ENCODE data around the gene TRAF7.

Gene TRAF7

DNA sequence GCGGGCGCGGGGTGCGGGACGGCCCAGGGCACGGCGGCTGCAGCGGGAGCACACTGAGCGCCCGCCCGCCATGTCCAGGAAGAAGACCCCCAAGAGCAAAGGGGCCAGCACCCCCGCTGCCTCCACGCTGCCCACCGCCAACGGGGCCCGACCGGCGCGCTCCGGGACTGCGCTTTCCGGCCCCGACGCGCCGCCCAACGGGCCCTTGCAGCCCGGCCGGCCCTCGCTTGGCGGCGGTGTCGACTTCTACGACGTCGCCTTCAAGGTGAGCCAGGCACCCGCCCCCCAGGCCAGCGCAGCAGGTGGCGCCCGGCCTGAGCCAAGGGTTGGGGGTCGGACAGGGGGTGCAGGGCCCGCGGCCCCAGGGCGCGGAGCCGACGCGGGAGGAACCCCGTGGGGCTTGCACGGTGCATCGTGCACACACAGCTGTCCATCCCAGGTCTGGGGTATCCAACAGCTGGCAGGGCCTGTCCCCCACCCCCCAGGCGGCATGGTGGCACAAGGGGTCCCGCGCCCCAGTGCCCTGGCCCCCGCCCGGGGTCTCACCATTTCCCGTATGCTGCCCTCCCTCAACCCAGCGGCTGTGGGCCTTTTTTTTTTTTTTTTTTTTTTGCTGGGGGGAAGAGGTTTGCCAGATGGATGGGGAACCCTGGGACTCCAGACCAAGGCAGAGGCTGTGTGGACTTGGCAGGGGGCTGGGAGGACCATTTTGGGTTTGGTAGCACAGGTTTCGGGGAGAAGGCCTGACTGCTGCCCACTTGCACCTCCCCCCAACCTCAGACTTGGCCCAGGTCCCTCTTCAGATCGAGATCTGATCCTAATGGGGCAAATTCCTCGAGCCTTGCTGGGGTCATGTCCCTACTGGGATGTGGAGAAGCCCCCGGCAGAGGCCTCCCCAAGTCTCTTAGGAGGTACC, 6.6 kb upstream of the TRAF7 start:
- peak; percentile 44 for DNase-seq

DNA sequence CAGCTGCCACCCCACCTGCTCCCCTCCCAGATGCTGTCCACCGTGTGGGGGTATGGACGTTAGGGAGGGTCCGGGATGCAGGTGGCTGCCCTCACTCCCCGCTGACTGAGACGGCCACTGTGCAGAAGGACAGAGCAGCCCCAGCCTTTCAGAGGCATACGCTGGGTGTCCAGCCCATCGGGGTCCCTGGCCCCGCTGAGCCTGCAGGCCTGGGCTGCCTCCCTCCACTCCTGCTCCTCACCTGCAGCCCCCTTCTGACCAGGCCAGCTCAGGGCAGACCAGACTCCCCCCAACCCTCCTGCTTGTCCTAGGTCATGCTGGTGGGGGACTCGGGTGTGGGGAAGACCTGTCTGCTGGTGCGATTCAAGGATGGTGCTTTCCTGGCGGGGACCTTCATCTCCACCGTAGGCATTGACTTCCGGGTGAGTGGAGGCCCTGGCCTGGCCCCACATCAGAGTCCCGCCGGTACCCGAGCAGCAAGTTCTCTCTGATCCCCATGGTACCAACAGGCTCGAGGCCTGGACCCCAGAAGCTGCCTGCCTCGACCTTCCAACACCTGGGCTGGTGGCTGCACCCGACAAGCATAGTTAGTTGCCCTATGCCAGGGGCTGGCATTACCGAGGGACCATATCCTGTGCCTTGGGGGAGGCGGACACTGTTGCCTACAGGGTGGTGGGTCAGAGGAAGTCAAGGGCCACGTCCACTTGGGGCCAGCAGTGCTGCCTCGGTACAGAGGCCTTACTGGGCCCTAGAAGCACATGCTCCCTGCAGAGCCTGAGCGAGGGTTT, 5.8 kb upstream of the TRAF7 start:
- DNase-seq = peak; percentile 25

DNA sequence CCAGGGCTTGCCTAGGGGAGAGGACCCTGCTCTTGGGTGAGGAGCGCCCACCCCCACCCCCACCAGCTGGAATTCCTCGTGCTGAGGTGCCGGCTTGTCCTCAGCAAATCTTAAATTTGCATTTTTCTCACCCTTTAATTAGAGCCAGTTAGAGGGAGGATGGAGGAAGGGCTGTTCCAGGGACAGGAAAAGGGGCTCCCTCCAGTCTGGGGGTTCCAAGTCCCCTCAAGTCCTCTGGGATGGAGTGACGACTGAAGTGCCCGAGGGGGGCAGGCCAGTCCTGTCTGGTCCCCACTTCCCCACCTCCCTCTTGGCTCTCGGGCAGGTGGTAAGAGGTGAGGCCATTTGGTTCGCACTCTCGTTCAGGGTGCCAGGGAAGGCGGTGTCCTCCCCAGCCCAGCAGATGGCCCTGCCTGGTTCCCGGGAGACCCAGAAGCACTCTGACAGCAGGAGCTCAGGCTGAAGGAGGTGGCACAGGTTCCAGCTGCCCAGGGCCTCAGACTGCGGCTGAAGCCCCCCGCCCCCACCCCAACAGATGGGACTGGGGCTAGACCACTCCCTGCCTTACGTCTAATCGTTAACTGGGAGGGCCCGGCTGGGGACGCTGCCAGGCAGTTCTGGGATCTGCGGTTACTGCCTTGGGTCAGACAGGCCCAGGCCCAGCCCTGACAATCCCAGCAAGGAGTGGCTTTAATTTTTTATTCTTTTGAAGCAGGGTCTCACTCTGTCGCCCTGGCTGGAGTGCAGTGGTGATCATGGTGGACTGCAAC, 5.0 kb upstream of the TRAF7 start:
- peak; percentile 79 for DNase-seq

DNA sequence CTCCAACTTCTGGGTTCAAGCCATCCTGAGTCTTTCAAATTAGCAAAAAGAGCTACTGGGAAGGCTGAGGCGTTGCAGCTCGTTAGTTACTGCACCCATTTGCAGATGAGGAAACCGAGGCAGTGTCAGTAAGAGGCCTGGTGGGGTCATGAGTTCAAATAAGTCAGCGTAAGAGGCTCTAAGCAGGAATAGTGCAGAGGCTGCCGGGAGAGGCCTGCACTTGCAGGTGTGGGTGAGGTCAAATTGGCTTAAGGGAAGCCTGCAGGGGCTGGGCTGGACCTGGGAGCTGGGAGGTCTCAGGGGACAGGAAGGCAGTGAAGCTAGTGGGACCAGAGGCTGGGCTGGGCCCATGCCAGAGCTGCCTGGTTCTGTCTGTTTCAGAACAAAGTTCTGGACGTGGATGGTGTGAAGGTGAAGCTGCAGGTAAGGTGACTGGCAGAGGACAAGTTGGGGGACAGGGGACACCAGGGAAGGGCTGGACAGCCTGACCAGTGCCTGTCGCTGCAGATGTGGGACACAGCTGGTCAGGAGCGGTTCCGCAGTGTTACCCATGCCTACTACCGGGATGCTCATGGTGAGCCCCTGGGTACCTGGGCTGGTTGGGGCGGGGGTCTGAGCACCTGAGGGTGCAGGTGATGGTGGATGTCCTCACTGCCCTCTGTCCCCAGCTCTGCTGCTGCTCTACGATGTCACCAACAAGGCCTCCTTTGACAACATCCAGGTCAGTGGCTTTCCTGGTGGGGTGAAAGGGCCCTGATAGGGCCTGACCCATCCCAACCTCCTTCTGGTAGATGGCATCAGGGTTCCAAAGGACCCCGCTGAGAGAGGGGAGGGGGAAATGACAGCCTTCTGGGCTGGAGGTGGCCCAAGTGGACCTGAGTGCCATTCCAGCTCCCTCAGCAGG, 4.1 kb upstream of the TRAF7 start:
- DNase-seq = no peak

DNA sequence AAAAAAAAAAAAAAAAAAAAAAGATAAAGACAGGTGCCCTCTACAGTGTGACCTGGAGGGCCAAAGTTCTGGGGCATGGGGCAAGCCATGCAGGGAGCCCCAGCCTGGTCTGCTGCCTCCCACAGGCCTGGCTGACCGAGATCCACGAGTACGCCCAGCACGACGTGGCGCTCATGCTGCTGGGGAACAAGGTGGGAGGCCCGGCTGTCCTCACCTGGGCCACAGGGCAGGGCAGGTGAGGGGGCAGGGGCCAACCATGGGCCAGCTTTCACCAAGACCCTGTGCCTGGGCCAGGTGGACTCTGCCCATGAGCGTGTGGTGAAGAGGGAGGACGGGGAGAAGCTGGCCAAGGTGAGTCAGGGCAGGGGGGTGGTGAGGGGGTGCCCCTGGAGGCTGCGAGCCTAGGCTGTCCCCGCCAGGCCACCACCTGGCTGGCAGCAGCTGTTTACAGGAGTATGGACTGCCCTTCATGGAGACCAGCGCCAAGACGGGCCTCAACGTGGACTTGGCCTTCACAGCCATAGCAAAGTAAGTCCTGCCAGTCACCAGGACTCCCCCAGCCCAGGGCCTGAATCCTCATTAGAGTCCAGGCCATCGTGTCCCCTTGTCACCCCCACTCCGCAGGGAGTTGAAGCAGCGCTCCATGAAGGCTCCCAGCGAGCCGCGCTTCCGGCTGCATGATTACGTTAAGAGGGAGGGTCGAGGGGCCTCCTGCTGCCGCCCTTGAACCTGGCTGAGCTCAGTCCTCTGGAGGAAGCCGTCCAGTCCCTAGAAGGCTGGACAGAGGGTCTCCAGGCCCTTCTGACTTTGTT, 2.7 kb upstream of the TRAF7 start:
- DNase-seq = no peak

DNA sequence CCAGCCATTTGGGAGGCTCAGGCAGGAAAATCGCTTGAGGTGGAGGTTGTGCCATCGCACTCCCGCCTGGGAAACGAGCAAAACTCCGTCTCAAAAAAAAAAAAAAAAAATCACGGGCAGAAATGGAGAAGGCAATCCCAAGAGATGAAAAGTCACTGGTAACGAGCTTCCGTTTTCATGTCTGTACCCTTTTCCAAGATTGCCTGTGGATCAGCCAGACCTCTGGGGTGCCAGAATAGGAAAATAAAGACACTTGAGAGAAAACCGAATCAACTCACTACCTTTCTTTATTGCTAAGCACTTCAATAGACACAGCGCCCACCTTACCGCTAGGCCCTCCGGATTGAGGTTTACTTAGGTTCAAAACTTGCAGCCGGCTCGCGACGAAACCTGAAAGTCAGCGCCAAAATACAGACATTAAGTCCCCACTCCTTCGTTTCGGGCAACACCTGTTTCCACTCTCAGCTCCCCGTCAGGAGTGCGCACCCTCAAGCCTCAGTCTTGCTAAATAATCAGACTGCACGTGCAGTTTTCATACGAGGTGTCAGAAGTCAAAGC, 970 bp upstream of the TRAF7 start:
- DNase-seq = no peak

DNA sequence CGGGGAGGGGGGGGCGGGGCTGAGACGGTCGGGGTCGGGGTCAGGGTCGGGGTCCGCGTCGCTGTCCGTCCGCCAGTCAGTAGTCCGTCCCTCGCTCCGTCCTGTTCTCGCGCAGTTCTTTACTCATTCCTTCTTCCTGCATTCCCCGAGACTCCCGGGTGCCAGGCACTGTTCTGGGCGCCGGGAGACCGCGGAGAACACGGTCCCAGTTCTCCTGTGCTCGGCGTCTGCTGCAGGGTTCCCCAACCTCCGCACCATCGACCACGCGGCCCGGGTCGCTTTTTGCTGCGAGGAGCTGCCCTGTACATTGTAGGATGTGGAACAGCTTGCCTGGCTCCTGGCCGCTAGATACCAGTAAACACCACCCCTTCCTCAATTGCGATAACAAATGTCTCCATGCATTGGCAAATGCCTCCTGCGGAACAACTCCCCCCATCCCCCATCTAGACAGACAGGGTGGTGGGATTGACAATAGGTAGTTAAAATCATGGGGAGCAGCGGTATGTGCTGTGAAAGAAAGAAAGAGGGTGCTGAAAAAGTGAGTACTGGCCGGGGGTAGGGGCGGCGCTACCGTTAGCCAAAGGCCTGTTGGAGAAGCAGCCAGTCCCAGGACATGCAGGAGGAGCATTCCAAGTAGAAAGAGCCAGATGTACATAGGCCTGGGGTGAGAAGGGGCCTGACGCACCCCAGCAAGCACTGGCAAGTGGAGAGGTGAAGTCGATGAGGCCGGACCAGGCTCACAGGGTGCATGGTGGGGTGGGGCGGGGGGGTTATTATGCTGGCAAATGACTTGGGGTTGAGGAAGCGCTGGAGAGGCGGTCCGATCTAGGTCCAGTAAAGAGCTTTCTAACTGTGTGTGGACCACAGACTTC, 631 bp downstream of the TRAF7 start:
- DNase-seq = peak; percentile 53

DNA sequence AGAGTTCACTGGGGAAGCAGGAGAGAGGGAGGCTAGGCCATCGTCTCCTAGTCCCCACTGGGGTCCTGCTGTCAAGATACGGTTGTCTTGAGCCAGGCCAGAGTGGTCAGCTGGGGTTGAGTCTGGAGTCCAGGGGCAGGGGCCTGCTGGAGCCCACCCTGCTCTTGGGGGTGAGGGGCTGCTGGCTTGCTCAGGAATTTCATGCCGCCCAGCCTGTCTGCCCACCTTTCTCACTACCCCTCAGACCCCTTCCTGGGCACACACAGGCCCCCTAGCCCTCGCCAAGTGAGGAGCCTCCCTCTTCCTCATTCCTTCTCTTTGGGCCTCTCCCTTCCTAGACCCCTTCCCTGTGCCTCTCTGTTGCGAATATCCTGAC, 1.3 kb downstream of the TRAF7 start:
- no peak for DNase-seq

DNA sequence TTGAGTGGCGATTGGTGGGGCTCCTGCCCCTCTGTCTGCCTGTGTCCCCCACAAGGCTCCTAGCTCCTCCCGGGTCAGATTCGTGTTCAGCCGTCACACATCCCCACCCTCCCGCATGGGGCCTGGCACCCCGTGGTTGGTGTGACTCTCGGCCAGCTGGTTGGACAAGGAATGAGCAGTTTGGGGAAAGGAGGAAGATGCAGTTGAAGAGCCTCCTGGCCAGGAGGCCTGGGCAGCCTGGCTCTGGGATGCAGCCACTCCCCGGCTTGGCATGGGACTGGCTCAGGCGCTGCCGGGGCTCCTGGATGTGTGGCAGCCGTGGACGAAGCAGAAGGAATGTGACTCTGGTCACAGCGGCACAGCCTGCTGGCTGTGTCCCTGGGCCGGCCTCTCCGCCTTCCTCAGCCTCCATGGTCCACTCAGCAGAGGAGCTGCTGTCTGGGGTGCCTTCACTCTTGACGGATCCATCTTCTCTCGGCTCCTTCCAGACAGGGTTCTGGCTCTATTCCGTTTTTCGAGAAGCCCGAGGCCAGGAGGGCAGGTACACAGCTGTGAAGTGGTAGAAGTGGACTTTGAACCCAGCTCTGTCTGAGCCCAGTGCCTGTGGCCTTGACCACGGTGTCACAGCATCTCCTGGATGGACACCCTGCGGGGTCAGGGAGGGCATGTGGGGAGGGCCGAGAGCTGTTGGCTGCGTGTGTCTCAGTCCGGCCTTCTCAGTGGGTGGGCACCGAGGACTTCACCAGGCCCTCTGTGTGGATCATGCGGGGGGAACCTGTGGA, 2.1 kb downstream of the TRAF7 start:
- no peak for DNase-seq

DNA sequence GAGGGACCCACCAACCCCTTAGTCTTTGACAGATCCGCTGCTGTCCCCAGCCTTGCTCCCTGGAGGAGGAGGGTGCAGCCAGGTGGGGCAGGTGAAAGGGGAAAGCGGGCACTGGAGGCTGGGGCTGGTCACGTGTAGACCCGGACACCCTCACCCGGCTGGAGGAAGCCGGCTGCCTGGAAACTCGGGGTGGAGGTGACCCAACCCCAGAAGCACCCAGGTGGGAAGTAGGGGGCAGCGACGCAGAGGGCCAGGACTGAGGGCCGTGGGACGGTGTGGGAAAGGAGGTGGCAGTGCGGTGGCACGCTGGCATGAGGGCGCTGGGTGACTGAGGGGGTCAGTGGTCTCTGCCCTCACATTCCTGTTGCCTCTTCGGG, 2.7 kb downstream of the TRAF7 start:
- DNase-seq = no peak

DNA sequence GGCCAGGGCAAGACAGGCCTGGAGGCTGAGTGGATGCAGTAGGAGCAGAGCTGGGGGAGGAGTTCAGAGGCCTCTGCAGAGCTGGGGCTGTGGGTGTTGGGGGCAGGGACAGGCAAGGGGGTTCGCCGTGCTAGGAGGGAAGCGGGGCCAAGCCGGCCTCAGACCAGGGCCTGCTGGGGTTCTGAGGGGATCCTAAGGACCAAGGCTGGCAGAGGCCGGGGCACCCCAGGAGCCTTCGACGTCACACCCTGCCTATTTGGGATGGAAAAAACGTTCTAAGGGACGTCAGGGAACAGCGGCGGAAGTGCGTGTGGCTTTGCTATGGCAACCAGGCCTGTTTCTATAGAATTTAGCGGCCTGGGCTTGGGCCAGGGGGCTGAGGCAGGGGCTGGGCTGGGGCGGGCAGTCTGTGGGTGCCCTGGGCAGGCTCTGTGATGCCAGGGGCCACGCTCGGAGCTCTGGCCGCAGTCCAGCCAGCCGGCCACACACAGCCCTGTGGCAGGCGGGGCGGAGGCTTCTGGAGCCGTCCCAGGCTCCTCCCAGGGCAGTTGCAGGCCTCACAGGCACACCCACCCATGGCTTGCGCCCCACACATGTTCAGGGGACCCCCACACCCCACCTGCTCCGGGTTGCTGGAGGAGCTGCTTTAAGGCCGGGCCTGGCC, 3.7 kb downstream of the TRAF7 start:
- DNase-seq = peak; percentile 27

DNA sequence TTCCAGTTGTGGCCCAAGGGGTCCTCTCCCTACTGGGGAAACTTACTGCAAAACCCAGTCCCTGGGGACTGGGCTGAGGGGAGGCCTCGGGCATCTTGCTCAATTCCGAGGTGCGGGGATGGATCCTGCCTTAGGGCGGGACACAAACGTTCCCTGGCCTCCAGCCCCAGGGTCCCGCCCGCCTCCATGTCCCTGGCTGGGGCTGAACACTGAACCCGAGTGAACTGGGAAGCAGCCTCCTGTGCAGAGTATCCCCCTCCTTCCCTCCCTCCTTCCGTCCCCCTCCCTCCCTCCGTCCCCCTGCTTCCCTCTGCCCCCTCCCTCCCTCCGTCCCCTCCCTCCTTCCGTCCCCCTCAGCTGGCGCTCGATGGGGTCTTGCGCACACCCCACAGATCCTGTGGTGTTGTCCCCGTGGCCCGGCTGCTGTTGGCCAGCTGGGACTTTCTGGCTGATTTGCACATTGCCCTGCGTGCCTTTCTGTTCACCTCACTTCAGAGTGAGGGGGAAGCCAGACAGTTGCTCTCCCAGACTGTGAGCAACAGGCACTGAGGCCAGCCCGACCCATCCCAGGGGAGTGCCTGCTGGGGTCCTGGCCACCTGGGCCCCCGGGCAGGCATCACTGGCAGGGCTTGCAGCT, 5.5 kb downstream of the TRAF7 start:
- DNase-seq = peak; percentile 54

DNA sequence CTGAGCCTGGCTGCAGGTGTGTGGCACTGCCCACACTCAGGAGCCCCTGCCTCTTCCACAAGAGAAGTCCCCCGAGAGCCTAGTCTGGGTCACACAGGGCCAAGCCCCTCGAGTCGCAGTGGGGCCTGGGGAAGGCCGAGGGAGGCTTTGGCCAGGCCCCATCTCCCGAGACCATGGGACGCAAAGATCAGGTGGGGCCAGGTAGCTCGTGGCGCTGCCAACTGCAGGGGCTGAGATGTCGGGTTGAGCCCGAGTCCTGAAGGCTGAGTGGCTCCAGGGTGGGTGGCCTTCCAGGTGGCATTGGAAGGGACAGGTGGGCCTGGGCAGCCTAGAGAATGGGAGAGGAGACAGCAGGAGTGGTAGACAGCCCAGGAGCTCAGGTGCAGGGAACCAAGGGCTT, 6.3 kb downstream of the TRAF7 start:
- DNase-seq = no peak

DNA sequence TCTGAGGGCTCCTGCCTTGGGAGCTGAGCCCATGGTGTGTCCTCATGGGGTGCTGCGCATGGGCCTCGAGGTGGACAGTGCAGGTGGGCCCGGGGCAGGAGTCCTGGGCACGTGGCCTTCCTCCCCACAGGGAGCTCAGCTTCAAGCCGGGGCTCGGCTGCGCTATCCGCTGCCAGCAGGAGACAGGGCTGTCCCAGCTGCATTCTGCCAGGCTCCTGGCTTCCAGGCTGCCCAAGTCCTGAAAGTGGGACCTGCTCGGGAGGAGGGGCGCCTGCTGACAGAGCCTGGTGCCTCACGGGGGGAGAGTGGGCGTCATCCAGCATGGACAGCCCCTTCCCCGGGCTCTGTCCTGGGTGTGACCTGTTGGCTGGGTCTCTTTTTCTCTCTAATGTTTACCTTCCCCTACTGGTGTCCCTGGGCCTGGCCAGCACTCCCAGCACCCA, 7.1 kb downstream of the TRAF7 start:
- no peak for DNase-seq

DNA sequence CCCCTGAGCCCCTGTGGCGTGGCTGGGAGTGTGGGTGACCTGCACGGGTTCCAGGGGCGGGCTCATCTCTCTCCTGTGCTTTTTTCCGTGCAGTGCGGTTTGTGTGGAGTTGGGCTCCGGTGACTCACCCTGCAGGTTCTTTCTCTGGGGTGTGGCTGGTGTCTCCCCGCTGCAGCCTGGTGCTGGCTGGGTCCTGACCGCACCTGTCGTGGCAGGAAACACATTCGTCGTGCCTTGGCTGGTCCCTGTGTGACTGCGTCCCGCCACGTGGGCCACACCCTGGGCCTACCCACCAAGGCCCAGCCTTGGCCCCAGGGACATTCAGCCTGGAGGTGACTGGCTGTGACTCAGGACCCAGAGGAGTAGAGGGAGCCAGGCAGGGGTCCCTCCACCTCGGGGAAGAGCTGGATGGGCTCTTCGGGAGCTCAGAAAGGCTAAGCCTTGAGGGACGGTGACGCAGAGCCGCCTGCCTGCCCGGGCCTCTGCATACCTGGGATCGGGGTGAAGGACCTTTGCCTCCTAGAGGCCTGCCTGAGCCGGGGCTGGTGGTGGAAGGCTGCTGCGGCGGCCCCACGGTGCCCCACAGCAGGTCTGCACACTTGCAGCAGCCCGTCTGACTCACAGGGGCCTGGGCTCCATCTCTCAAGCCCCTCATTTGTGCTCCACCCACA, 7.8 kb downstream of the TRAF7 start:
- no peak for DNase-seq

DNA sequence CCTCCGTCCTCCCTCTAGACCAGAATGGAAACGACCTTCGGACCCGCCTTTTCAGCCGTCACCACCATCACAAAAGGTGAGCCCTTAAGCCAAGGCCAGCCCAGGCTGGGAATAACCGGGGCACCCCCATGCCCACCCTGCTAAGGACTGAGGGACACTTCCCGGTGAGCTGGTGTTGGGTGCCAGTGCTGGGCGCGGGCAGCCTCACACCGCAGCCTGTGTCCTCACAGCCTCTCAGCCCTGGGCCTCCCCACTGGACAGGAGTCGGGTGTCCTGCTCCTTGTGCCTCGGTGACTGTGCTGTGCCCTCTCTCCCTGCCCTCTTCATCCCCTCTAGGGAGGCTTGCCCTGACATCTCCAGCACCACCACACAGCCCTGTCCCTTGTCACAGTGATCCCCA, 10.3 kb downstream of the TRAF7 start:
- DNase-seq = no peak

DNA sequence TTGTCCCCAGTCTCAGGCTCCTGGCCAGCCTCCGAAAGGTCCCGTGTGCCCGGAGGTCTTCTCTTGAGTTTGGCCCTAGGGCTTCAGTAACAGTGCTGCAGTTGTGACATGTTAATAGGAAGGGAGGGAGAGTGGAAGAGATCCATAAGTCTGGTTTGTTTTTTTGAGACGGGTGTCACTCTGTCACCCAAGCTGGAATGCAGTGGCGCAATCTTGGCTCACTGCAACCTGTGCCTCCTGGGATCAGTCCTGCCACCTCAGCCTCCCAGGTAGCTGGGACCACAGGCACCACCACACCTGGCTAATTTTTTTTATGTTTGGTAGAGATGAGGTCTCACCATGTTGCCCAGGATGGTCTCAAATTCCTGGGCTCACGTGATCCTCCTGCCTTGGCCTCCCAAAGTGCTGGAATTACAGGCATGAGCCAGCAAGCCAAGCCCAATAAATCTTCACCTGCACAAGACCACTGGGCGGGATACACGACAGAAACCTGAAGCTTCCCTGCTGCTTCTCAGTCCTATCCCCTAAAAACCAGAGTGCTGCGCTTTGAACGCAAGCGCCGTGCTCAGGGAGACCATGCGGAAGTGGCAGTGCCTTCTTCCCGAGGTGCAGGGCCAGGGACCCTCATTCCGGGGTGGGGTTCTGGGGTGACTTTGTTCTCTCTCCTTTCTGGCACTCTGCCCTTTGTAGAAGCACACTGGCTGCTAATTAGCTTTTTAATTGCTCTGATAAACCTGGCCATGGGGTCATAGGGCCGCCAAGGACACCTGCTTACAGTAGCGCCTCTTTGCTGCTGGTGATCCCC, 10.9 kb downstream of the TRAF7 start:
- DNase-seq = no peak
